HepG2 (cell line): ENCODE measurements around the gene C9orf50. TPM values are rescaled to one million over a fixed set of nuclear protein-coding genes. Genes with fewer than 3 reads are reported as not detected.

Source experiments
- AGO1 ChIP-seq: fragments of 200-400 bp; formaldehyde crosslinking; IDR thresholded peaks from 2 replicates; pipeline ENCODE4 v1.6.1; 2017; ENCODE audit warnings: mild to moderate bottlenecking, low read depth, low read length, moderate library complexity; ENCODE audit not compliant: poor library complexity, severe bottlenecking
- AKAP8 ChIP-seq: sonication (generic); formaldehyde crosslinking; IDR thresholded peaks from 2 replicates; pipeline ENCODE4 v1.5.1; 2020; ENCODE audit warnings: mild to moderate bottlenecking, missing genetic modification reagents
- CTCF ChIP-seq: sonication (generic); formaldehyde crosslinking; IDR thresholded peaks from 2 replicates; pipeline ENCODE4 v1.5.0; 2020; ENCODE audit warnings: mild to moderate bottlenecking, missing genetic modification reagents, moderate library complexity
- HNF4G ChIP-seq, 2 experiments: sonication (generic) in 1 of 2; formaldehyde crosslinking in 1 of 2; IDR thresholded peaks; 2 replicates each; pipeline versions ENCODE4 v1.4.0 to v1.6.1; 2011 to 2020; ENCODE audit warnings: borderline replicate concordance in 2 of 2, low read depth in 2 of 2, mild to moderate bottlenecking in 2 of 2, low read length in 1 of 2, missing genetic modification reagents in 1 of 2, moderate library complexity in 1 of 2
- HOXA3 ChIP-seq: sonication (generic); formaldehyde crosslinking; IDR thresholded peaks from 2 replicates; pipeline ENCODE4 v1.5.0; 2020; ENCODE audit warnings: missing genetic modification reagents
- HOXA5 ChIP-seq: sonication (generic); formaldehyde crosslinking; IDR thresholded peaks from 2 replicates; pipeline ENCODE4 v1.4.0; 2020; ENCODE audit warnings: missing genetic modification reagents
- MAF1 ChIP-seq: sonication (generic); formaldehyde crosslinking; IDR thresholded peaks from 2 replicates; pipeline ENCODE4 v1.5.0; 2020; ENCODE audit warnings: missing genetic modification reagents, borderline replicate concordance
- MBD4 ChIP-seq: IDR thresholded peaks from 2 replicates; pipeline ENCODE4 v1.6.1; 2012; ENCODE audit warnings: low read length, inconsistent platforms, borderline replicate concordance
- NKX3-1 ChIP-seq: sonication (generic); formaldehyde crosslinking; IDR thresholded peaks from 2 replicates; pipeline ENCODE4 v1.5.0; 2020; ENCODE audit warnings: missing genetic modification reagents
- NRL ChIP-seq: sonication (generic); formaldehyde crosslinking; IDR thresholded peaks from 2 replicates; pipeline ENCODE4 v1.5.0; 2020; ENCODE audit warnings: missing genetic modification reagents, mild to moderate bottlenecking, moderate library complexity, borderline replicate concordance
- SRY ChIP-seq: sonication (generic); formaldehyde crosslinking; IDR thresholded peaks from 2 replicates; pipeline ENCODE4 v1.8.0; 2022; ENCODE audit warnings: mild to moderate bottlenecking, missing genetic modification reagents
- TFDP2 ChIP-seq: sonication (generic); formaldehyde crosslinking; IDR thresholded peaks from 2 replicates; pipeline ENCODE4 v1.4.0; 2020; ENCODE audit warnings: missing genetic modification reagents
- THAP7 ChIP-seq: sonication (generic); formaldehyde crosslinking; IDR thresholded peaks from 2 replicates; pipeline ENCODE4 v1.8.1; 2023; ENCODE audit warnings: mild to moderate bottlenecking, missing genetic modification reagents
- ZBTB7B ChIP-seq: sonication (generic); formaldehyde crosslinking; IDR thresholded peaks from 2 replicates; pipeline ENCODE4 v1.4.0; 2020; ENCODE audit warnings: missing genetic modification reagents
- ZFX ChIP-seq: sonication (generic); formaldehyde crosslinking; IDR thresholded peaks from 2 replicates; pipeline ENCODE4 v1.4.0; 2020; ENCODE audit warnings: mild to moderate bottlenecking, low read depth, missing genetic modification reagents, moderate library complexity
- ZNF317 ChIP-seq: sonication (generic); formaldehyde crosslinking; IDR thresholded peaks from 2 replicates; pipeline ENCODE4 v1.5.0; 2020; ENCODE audit warnings: mild to moderate bottlenecking, missing genetic modification reagents
- ZNF460 ChIP-seq: sonication (generic); formaldehyde crosslinking; IDR thresholded peaks from 2 replicates; pipeline ENCODE4 v1.5.1; 2020; ENCODE audit warnings: missing genetic modification reagents, mild to moderate bottlenecking, borderline replicate concordance
- ZNF546 ChIP-seq: sonication (generic); formaldehyde crosslinking; conservative IDR thresholded peaks from 2 replicates; pipeline ENCODE4 v1.8.1; 2023; ENCODE audit warnings: mild to moderate bottlenecking, missing genetic modification reagents
- ZNF574 ChIP-seq: sonication (generic); formaldehyde crosslinking; IDR thresholded peaks from 2 replicates; pipeline ENCODE4 v1.4.0; 2020; ENCODE audit warnings: missing genetic modification reagents
- ZNF784 ChIP-seq: sonication (generic); formaldehyde crosslinking; IDR thresholded peaks from 2 replicates; pipeline ENCODE4 v1.5.1; 2020; ENCODE audit warnings: missing genetic modification reagents, mild to moderate bottlenecking, borderline replicate concordance
- polyA plus RNA-seq, 8 experiments: library from polyadenylated mRNA; depleted of rRNA in 3 of 8; stranded (reverse) in 7 of 8; unstranded in 1 of 8; fragments of >200 nt; fragmentation: Illumina TruSeq in 4 of 8; extraction: Trizol in 4 of 8; gene quantifications; 2 replicates each; pipeline versions ENCODE4 v1.2.1 to v1.2.3, GENCODE V29; 2011 to 2016; ENCODE audit warnings: low read depth in 4 of 8, missing spikeins in 1 of 8, mixed read lengths in 1 of 8; ENCODE audit not compliant: insufficient read depth in 1 of 8
- total RNA-seq, 5 experiments: library from RNA; depleted of rRNA; stranded (reverse); fragments of >200 nt; fragmentation: Illumina TruSeq; extraction: Trizol; gene quantifications; 2 replicates each; pipeline ENCODE4 v1.2.3, GENCODE V29; 2016; ENCODE audit warnings: low read depth in 1 of 5

Gene C9orf50
- total and polyA plus RNA-seq, 2 of the 13 experiments (the other 11 are each of a cell fraction or from before 2014, with no cell fraction given): not detected

- no peak for TF ChIP-seq THAP7 (CRISPR knock-in tag)
- peak; percentile 63 for TF ChIP-seq ZNF574
- peak; percentile 17; the same call in 1 of the 2 replicates for TF ChIP-seq NRL (CRISPR knock-in tag)
- no peak for TF ChIP-seq ZNF460 (CRISPR knock-in tag)
- TF ChIP-seq ZFX (CRISPR knock-in tag): peak; percentile 53; the same call in 1 of the 2 replicates
- TF ChIP-seq MAF1 (CRISPR knock-in tag): no peak
- 0 out of 2 replicates have a peak, but pooled peaks have one; percentile 31 for TF ChIP-seq ZNF546 (CRISPR knock-in tag)
- TF ChIP-seq ZNF317 (CRISPR knock-in tag): peak; percentile 61; the same call in 1 of the 2 replicates
- 0 out of 2 replicates have a peak, but pooled peaks have one; percentile 36 for TF ChIP-seq ZBTB7B (CRISPR knock-in tag)
- peak; percentile 97 for TF ChIP-seq AGO1
- no peak for TF ChIP-seq HNF4G (IDR thresholded peaks at IDR 0.05; ENCODE audit: borderline replicate concordance, low read depth, low read length)
- TF ChIP-seq HNF4G (CRISPR knock-in tag; IDR thresholded peaks at IDR 0.05; ENCODE audit: borderline replicate concordance, low read depth): 0 out of 2 replicates have a peak, but pooled peaks have one; percentile 19
- peak; percentile 8; the same call in 1 of the 2 replicates for TF ChIP-seq HOXA3 (CRISPR knock-in tag)
- TF ChIP-seq AKAP8 (CRISPR knock-in tag): peak; percentile 98
- peak; percentile 43 for TF ChIP-seq CTCF
- TF ChIP-seq ZNF784 (CRISPR knock-in tag): no peak
- 0 out of 2 replicates have a peak, but pooled peaks have one; percentile 34 for TF ChIP-seq NKX3-1 (CRISPR knock-in tag)
- TF ChIP-seq HOXA5 (CRISPR knock-in tag): 0 out of 2 replicates have a peak, but pooled peaks have one; percentile 2
- TF ChIP-seq SRY: 0 out of 2 replicates have a peak, but pooled peaks have one; percentile 37
- peak; percentile 40 for TF ChIP-seq TFDP2 (CRISPR knock-in tag)
- TF ChIP-seq MBD4: no peak
These were observed 873 bp downstream of the C9orf50 start (continued) for GRCh38 chr9:129619787-129620668.
